Smooth muscle cell (in vitro differentiated cells): ENCODE results near the gene KIAA0930. TPM values are rescaled to one million over a fixed set of nuclear protein-coding genes. Genes with fewer than 3 reads are reported as not detected.
A peak's percentile ranks its signal among the peaks of the same experiment; 100 is the strongest.

ENCODE experiments used
- DNase-seq: peaks from one replicate; lab custom pipeline; 2025; ENCODE audit not compliant: unreplicated experiment; lab: John Stamatoyannopoulos, UW
- H2AFZ ChIP-seq: fragments of 200-600 bp; sonication (generic); 2 replicates; pipeline ENCODE4 v1.6.0; 2016; ENCODE audit warnings: antibody characterized with exemption, low read depth, mild to moderate bottlenecking
- H3F3A ChIP-seq: fragments of 200-600 bp; sonication (generic); 2 replicates; pipeline ENCODE4 v1.6.0; 2017; ENCODE audit warnings: antibody characterized with exemption, low read depth
- H3K27ac ChIP-seq: fragments of 200-600 bp; sonication (generic); 2 replicates; pipeline ENCODE4 v1.5.1; 2016; ENCODE audit warnings: low read depth, mild to moderate bottlenecking
- H3K27me3 ChIP-seq: fragments of 200-600 bp; sonication (generic); 2 replicates; pipeline ENCODE4 v1.6.1; 2016; ENCODE audit warnings: low read depth, mild to moderate bottlenecking
- H3K36me3 ChIP-seq: fragments of 200-600 bp; sonication (generic); 2 replicates; pipeline ENCODE4 v1.5.1; 2016; ENCODE audit warnings: low read depth
- H3K4me1 ChIP-seq: fragments of 200-600 bp; sonication (generic); 2 replicates; pipeline ENCODE4 v1.5.1; 2016; ENCODE audit warnings: low read depth
- H3K4me2 ChIP-seq: fragments of 200-600 bp; sonication (generic); 2 replicates; pipeline ENCODE4 v1.6.0; 2016; ENCODE audit warnings: mild to moderate bottlenecking
- H3K4me3 ChIP-seq: fragments of 200-600 bp; sonication (generic); 2 replicates; pipeline ENCODE4 v1.5.1; 2016; ENCODE audit warnings: mild to moderate bottlenecking
- H3K79me2 ChIP-seq: fragments of 200-600 bp; sonication (generic); 2 replicates; pipeline ENCODE4 v1.6.0; 2016; ENCODE audit warnings: low read depth, mild to moderate bottlenecking
- H3K9ac ChIP-seq: fragments of 200-600 bp; sonication (generic); 2 replicates; pipeline ENCODE4 v1.6.0; 2016; ENCODE audit warnings: low read depth
- H3K9me3 ChIP-seq: fragments of 200-600 bp; sonication (generic); replicated peaks from 2 replicates; pipeline ENCODE4 v1.5.1; 2016; ENCODE audit warnings: low read depth
- H4K20me1 ChIP-seq: fragments of 200-600 bp; sonication (generic); 2 replicates; pipeline ENCODE4 v1.6.0; 2016; ENCODE audit warnings: low read depth
- CTCF ChIP-seq: fragments of 200-600 bp; sonication (generic); IDR thresholded peaks from 2 replicates; pipeline ENCODE4 v1.5.1; 2017; ENCODE audit warnings: borderline replicate concordance, mild to moderate bottlenecking, antibody characterized with exemption; ENCODE audit not compliant: insufficient read depth, poor library complexity, severe bottlenecking
- WGBS: methylation state at CpG from one replicate; pipeline ENCODE4 v1.1.7; 2016; ENCODE audit warnings: low lambda C conversion rate; 5-methylcytosine and 5-hydroxymethylcytosine counted together
- polyA plus RNA-seq: library from polyadenylated mRNA; unstranded; fragments of >200 nt; fragmentation: Nextera tagmentation; extraction: Ambion mirVana; gene quantifications from 2 replicates; pipeline ENCODE4 v1.2.1, GENCODE V29; 2016
- total RNA-seq: library from RNA; depleted of rRNA; stranded (reverse); fragments of >200 nt; gene quantifications from 2 replicates; pipeline ENCODE4 v1.2.3, GENCODE V29; 2014

Gene KIAA0930
- total and polyA plus RNA-seq, 2 experiments from 2014 or later = 37.6 to 44.8 TPM

GRCh38 chr22:45235101-45235777 is 5.5 kb downstream of the KIAA0930 start:
- no peaks in the 10 kb centered on the region for H3F3A ChIP-seq
- no peak overlapping the region for H3K4me3 ChIP-seq
- no peak for TF ChIP-seq CTCF
- H3K4me1 ChIP-seq = peaks cover 9% of the 10 kb centered on the region
- no peak overlapping the region for H3K27ac ChIP-seq
- peaks cover 81% of the 10 kb centered on the region for H4K20me1 ChIP-seq
- peaks cover 41% of the 10 kb centered on the region for H3K79me2 ChIP-seq
- no peaks in the 10 kb centered on the region for H3K36me3 ChIP-seq
- H3K27me3 ChIP-seq = no peaks in the 10 kb centered on the region
- no peaks in the 10 kb centered on the region for H3K9me3 ChIP-seq
- H3K9ac ChIP-seq = no peak overlapping the region
- 92% methylated on average over 23 of the region's 23 CpGs for WGBS
- no peak overlapping the region for H2AFZ ChIP-seq
- no peak for DNase-seq
- H3K4me2 ChIP-seq = no peak overlapping the region

GRCh38 chr22:45233827-45234226 is 6.9 kb downstream of the KIAA0930 start:
- H4K20me1 ChIP-seq = peaks cover 78% of the 10 kb centered on the region
- no peak for TF ChIP-seq CTCF

GRCh38 chr22:45233386-45233785 is 7.3 kb downstream of the KIAA0930 start:
- Histone ChIP-seq H3K9me3 (no peaks in the 10 kb centered on the region), H3F3A (no peaks in the 10 kb centered on the region), H3K4me2 (no peak overlapping the region), H2AFZ (no peak overlapping the region), H4K20me1 (peaks cover 73% of the 10 kb centered on the region), H3K27me3 (no peaks in the 10 kb centered on the region), H3K27ac (no peak overlapping the region), H3K79me2 (peaks cover 31% of the 10 kb centered on the region), H3K36me3 (no peaks in the 10 kb centered on the region), H3K9ac (no peak overlapping the region), H3K4me1 (no peaks in the 10 kb centered on the region), H3K4me3 (no peak overlapping the region)
- WGBS = 94% methylated on average over 10 of the region's 10 CpGs
- no peak for DNase-seq
- TF ChIP-seq CTCF = no peak

More at GRCh38 chr22:45233827-45234226, 6.9 kb downstream of the KIAA0930 start:
- Histone ChIP-seq H3K27me3 (no peaks in the 10 kb centered on the region), H3F3A (no peaks in the 10 kb centered on the region), H3K4me2 (no peak overlapping the region), H3K79me2 (peaks cover 32% of the 10 kb centered on the region), H2AFZ (no peak overlapping the region), H3K4me3 (no peak overlapping the region), H3K9ac (no peak overlapping the region), H3K36me3 (no peaks in the 10 kb centered on the region), H3K9me3 (no peaks in the 10 kb centered on the region), H3K4me1 (no peaks in the 10 kb centered on the region), H3K27ac (no peak overlapping the region)
- no peak for DNase-seq
- whole genome bisulfite sequencing = 94% methylated on average over 10 of the region's 10 CpGs

DNA sequence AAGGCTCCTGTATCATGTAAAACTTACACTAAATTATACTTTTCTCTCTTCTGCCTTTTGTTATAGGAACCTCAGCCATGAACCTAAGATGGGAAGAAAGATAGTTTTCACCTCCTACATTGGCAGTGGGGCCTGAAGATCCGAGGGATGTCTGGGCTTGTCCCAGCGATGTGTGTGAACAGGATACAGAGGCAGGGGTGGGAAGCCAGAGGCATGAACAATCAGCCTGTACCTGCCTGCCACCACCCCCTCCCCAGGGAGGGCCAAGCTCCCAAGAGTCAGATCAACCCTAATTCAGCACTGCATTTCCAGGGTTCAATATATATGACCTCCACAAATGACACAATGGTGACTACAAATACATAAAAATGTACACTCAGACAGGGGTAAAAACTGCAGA is 9.4 kb downstream of the KIAA0930 start:
- Histone ChIP-seq H3K27me3 (no peaks in the 10 kb centered on the region), H2AFZ (no peak overlapping the region), H3K9me3 (no peaks in the 10 kb centered on the region), H3K4me2 (no peak overlapping the region), H3K4me1 (no peaks in the 10 kb centered on the region), H3K36me3 (no peaks in the 10 kb centered on the region), H4K20me1 (peaks cover 65% of the 10 kb centered on the region), H3K9ac (no peak overlapping the region), H3K79me2 (peaks cover 18% of the 10 kb centered on the region), H3K4me3 (no peak overlapping the region), H3F3A (no peaks in the 10 kb centered on the region), H3K27ac (peak overlapping the region; percentile 23)
- no peak for TF ChIP-seq CTCF
- DNase-seq = no peak
- 69% methylated on average over 2 of the region's 2 CpGs for WGBS
